Suppressor macrophage (primary cell): Measurements from ENCODE around the gene PRICKLE4.

Source experiments
- DNase-seq, 4 experiments: peaks; one replicate each; pipeline ENCODE4 v3.0.0-alpha.2; 2020 to 2022

Gene PRICKLE4

GRCh38 chr6:41771058-41771983 lies 9.3 kb upstream of the PRICKLE4 start:
- no peak for DNase-seq

GRCh38 chr6:41774841-41775240 lies 5.7 kb upstream of the PRICKLE4 start:
- no peak for DNase-seq

- DNase-seq = no peak
These were observed 5.2 kb upstream of the PRICKLE4 start for GRCh38 chr6:41775293-41775882.

- DNase-seq = peak; percentile 58 to 90 (median 74)
These were observed 2.9 kb upstream of the PRICKLE4 start for GRCh38 chr6:41777551-41778285.

GRCh38 chr6:41778895-41779294 lies 1.7 kb upstream of the PRICKLE4 start:
- no peak for DNase-seq

GRCh38 chr6:41779336-41779735 lies 1.2 kb upstream of the PRICKLE4 start:
- DNase-seq = no peak

- DNase-seq = peak; percentile 98 to 99 (median 98)
These were observed 613 bp upstream of the PRICKLE4 start, which contains the start of gene FRS3 for GRCh38 chr6:41779788-41780550. TSS of gene FRS3 (minus strand) at chr6:41779900. CDS start at chr6:41776987, 2,913 bp downstream.

- DNase-seq = no peak
These were observed 766 bp downstream of the PRICKLE4 start for GRCh38 chr6:41781366-41781730.

- no peak for DNase-seq
These were observed 2.7 kb downstream of the PRICKLE4 start for GRCh38 chr6:41783106-41783780.

GRCh38 chr6:41784581-41785171 lies 4.1 kb downstream of the PRICKLE4 start:
- DNase-seq = peak; percentile 60 to 86 (median 80)

- DNase-seq = no peak
These were observed 4.7 kb downstream of the PRICKLE4 start for GRCh38 chr6:41785254-41785653.

- no peak for DNase-seq
These were observed 5.3 kb downstream of the PRICKLE4 start for GRCh38 chr6:41785689-41786450.

- peak; percentile 86 to 96 (median 94) for DNase-seq
These were observed 6.1 kb downstream of the PRICKLE4 start for GRCh38 chr6:41786451-41787218.

- DNase-seq = peak; percentile 97 to 98 (median 98)
These were observed 6.8 kb downstream of the PRICKLE4 start, which contains the start of gene TOMM6 for GRCh38 chr6:41787219-41787917. TSS of gene TOMM6 (plus strand) at chr6:41787694. CDS start at chr6:41787698, 4 bp downstream.

GRCh38 chr6:41789390-41789724 lies 8.8 kb downstream of the PRICKLE4 start:
- DNase-seq = no peak

GRCh38 chr6:41790045-41790444 lies 9.5 kb downstream of the PRICKLE4 start:
- peak in 1 of 4 experiments; percentile 7 for DNase-seq

- DNase-seq = no peak
These were observed 10.7 kb downstream of the PRICKLE4 start for GRCh38 chr6:41791305-41791704.

GRCh38 chr6:41791984-41792383 lies 11.4 kb downstream of the PRICKLE4 start:
- no peak for DNase-seq

GRCh38 chr6:41796474-41796873 lies 15.9 kb downstream of the PRICKLE4 start:
- DNase-seq = no peak
